HG03469 (cell line): ENCODE results near the gene DHX58.
"Not testable (repeated sequence)": the region's sequence is repeated elsewhere in the genome, so short reads cannot be mapped to it uniquely, and the experiment has no call there.

Experiments
- ATAC-seq: cut with Tn5 transposase; IDR thresholded peaks from one replicate; pipeline ENCODE4 v1.9.1; 2021; ENCODE audit warnings: mild to moderate bottlenecking, moderate library complexity, moderate number of reproducible peaks; ENCODE audit not compliant: unreplicated experiment

The DHX58 gene

DNA sequence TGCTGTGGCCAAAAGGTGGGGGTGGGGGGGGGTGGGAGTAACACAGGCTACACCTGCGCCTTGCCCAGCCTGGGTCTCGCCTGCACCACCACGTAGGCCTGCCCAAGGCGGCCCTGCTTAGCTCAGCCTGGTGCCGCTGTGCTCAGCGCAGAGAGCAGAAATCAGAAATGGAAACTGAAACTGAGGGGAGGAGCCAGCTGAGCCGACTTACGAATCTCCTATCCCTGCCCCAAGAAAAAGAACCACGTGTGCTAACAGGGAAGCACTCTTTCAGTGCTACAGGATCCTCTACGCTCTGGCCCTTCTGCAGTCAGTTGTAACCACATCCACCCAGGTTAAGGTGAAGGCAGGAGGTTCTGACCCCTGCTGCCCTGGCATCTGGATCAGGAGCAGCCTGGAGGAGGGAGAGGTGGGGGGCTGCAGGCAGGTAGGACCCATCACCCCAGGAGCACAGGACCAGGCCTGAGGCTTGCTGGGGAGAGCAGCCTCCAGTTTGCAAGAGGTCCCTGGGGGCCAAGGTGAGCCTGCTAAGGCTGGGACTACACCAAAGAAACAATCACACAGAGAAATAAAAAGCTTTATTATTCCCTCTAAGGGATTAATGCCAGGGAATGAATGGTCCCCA is at the start of gene DHX58:
TSS of gene DHX58 (minus strand) at position 163 of the 625 bp plus-strand sequence. CDS start 822 bp downstream, outside the sequence.
- ATAC-seq: no peak

GRCh38 chr17:42160531-42160910 is 48.0 kb upstream of the DHX58 start:
- ATAC-seq: no peak

DNA sequence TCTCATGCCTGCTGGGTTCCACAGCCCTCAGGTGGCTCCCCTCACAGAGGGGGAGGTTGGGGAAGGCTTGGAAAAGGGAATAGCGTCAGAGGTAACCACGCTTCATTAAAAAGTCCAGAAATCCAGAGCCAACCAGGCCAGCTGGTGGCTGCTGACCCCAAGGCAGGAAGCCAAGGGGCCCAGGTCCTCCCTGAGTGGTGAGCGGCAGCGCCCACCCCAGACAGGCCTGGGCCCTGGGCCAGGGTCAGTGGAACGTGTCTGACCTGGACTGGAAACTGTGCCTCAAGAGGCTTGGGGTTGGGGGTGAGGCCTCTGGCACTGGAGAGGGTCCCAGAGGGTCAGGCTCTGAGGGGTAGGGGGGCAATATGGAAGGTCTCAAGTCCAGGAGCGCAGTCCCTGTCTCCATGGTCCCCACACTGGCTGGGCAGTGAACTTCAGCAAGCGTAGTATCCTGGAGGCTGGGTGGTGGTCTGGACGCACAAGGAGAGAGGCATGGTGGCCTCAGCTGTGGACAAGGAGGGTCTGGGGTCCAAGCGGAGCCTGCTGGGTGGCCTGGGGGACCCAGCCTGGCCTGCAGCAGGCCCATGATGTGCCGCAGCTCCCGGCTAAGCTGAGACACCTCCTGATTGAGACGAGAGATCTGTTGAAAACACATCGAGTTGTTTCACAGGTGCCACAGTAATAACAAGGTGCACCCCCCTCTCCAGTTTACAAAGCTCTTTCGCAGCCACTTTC is 47.4 kb upstream of the DHX58 start:
- no peak for ATAC-seq

DNA sequence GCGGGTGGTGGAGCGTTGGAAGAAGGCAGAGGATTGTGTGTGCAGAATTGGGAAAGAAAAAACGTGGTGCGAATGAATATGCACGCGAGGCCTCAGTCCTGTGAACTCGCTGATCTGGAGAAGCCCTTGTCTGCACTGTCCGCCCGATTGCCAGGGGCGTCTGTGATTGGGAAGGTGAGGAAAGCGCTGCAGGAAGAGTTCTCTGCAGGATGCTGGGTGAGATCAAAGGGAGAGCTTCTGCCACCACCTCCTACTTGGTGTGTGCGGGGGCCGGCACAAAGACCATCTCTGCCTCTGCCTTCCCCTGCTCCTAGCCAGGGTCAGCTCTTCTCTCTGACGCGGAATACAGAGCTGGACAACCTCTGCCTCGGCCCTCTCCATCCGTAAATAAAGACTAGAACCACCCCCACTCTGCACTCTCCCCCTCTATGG is 43.1 kb upstream of the DHX58 start:
- ATAC-seq: no peak

GRCh38 chr17:42153919-42154742 is 41.6 kb upstream of the DHX58 start:
- ATAC-seq: no peak

DNA sequence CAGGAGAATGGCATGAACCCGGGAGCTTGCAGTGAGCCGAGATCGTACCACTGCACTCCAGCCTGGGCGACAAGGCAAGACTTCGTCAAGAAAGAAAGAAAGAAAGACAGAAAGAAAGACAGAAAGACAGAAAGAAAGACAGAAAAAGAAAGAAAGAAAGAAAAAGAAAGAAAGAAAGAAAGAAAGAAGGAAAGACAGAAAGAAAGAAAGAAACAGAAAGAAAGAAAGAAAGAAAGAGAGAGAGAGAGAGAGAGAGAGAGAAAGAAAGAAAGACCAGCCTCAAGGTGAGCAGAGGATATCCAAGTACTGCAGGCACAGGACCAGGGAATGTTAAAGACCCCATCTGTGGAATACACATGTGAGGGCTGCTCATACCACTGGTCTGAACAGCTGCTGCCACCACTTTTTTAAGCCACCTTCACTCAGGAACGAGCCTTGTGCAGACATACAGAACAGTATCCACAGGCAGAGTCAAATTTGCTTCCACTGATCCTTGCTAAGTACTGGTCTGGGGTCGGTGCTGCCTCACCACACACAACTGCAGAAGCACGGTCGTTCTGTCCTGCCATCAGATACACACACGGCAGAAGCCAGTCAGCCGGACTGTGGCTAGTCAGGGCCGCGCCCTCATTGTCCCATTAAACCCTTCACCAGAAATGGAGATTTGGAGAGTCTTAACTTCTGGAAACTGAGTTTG is 34.5 kb upstream of the DHX58 start:
- ATAC-seq: no peak

- not testable (repeated sequence) for ATAC-seq
Observed at GRCh38 chr17:42143138-42143537, 30.6 kb upstream of the DHX58 start.

- ATAC-seq: no peak
Observed at GRCh38 chr17:42142371-42142896, 29.9 kb upstream of the DHX58 start.

DNA sequence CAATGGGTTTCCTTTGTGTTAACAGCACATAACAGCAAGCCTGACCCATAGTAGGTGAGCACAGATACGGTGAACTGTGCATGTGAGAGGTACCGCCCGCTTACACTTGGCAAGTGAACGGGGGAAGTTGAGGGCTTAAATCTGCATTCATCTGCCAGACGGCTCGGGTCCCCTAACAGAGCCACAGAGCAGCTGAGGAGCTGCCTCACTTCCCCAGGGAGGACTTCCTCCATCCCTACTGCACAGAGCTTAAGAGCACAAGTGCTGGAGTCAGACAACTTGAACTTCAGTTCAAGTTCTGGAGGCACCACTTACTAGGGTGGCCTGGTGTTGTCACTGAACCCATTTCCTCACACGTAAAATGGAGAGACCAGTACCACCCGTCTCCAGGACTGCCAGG is 28.9 kb upstream of the DHX58 start:
- ATAC-seq: no peak

DNA sequence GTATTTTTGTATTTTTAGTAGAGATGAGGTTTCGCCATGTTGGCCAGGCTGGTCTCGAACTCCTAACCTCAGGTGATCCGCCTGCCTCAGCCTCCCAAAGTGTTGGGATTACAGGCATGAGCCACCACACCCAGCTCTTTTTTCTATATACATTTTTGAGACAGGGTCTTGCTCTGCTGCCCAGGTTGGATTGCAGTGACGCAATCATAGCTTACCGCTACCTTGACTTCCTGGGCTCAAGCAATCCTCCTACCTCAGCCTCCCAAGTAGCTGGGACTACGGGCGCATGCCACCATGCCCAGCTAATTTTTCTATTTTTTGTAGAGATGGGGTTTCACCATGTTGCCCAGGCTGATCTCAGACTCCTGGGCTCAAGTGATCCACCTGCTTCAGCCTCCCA is 28.2 kb upstream of the DHX58 start:
- ATAC-seq: not testable (repeated sequence)

DNA sequence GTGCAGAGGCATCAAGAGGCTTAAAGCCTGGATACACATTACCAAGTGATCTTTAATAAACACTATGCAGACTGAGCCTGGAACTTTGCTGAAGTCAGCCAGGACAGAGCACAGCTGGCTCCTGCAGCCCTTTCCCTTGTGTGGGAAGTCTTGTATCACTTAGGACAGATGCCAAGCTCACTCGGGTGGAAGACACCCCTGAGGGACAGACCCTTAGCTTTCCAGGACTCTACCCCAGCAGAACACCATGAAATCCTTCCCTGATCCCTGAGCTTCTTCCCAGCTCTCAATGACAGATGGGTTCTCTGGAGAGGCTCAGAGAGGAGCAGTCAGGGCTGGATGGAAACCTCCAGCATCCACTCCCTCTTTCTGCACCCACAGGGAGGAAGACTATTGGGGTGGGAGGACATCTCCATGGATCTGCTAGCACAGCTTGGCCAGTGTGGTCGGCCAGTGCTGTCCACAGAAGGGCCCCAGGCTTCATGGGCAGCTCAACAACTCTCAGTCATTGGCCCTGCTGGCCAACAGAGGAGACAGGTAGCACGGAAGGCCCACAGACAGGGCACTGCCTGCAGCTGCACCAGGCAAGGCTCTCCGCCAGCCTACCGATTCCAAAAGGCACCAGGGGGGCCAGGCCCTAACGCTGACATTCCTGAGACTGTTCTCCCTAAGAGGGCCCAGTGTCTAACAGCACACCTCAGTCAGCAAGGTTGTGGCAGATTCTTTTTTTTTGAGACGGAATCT is 26.4 kb upstream of the DHX58 start:
- no peak for ATAC-seq

DNA sequence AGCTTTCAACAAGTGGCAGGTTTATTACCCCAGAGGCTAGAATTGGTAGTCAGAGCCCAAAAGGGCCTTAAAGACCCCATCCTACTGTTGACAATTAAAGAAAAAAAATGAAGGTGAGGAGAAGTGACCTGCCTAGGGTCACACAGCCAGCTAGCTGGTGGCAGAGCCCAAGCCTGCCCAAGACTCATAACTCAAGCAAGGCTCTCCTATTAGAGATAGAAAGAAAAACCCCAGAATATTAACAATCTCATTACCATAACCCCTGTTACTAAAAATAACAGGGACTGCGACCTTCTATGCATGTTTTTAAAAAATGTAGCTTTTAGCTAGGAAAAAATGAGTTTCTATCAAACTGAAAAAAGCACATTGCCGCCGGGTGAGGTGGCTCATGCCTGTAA is 24.1 kb upstream of the DHX58 start:
- no peak for ATAC-seq

GRCh38 chr17:42135664-42136653 is 23.4 kb upstream of the DHX58 start:
- ATAC-seq: no peak

- ATAC-seq: no peak
Observed at GRCh38 chr17:42135151-42135550, 22.6 kb upstream of the DHX58 start.

DNA sequence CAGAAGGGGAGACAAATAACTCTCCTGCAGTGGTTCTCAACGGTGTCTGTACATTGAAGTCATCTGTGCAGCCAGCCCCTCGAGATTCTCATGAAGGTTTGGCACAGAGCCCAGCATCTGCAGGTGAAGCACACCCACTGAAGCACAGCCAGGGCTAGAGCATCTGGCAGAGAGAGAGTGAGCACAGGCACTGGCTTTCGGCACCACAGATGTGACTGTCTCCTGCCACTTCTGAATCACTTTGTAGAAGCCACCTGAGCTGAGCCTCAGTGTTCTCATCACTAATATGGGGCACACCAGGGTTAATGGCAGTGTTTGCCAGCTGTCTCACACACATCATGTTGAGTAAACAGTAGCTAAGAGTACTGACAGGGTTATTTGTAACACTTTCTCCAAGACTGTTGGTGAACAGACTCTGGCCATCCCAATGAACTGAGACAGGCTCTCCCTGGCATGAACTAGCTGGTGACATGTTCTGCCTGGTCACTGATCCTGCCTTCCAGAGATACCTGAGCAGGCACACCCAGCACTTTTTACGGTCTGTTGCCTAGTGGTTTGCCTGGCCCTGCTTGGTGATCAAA is 21.0 kb upstream of the DHX58 start:
- ATAC-seq: no peak

DNA sequence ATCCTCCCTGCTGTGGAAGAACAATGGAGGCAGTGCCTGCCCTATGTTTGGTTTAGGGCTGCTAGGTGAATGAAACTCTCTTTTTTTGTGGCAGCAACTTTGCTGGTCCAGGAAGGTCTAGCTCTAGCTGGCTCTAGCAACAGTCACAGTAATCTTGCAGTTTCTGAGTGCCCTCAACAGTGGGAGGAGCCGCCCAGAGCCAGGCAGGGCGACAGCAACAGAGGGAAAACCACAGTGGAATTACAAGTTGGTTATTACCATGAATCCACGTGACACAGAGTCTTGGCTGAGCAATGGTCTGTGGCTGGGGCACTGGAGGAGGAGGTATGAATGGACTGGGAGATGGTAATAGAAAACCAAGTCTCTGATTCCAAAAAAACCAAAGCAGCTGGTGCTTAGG is 20.4 kb upstream of the DHX58 start:
- no peak for ATAC-seq

DNA sequence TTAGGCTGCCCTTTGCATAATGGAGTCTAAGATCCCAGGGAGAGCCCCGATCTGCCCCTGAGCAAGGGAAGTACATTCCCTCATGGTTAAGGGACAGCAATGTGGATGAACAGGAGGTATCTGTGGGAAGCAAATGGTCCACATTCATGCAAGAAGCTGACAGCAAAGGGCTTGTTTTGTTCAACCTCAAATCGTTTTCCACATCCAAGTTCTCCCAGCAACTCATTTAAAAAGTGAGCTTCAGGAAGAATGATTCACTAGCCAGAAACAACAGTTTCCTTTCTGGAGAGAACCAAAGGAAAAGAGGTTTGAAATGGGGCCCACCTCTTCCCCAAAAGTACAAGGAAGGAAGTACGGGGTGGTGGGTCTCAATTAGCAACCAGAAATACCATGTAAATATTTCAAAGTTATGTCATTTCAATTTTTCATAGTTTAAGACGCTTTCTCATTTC is 19.5 kb upstream of the DHX58 start:
- no peak for ATAC-seq

DNA sequence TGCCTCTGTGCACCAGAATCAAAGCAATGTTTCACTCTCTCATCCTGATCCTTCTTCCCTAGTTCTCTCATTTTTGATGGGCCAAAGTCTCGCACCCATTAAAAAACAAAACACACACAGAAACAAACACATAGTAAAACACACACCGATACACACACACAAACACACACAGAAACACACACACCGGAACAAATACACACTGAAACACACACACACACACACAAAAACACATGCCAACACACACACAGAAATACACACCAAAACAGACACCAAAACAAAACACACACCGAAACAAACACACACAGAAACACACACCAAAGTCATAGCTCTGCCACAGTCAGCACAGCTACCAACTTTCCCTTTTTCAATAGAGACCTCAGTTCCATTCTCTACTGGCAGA is 18.7 kb upstream of the DHX58 start:
- no peak for ATAC-seq
